Stimulated activated CD4-positive, alpha-beta T cell treated with anti-CD3 and anti-CD28 coated beads, Interleukin-15, amount 100 ng/mL, for 24 hours (primary cell): ENCODE measurements around the gene PEX11B.

Experiments
- DNase-seq: peaks from one replicate; pipeline ENCODE4 v3.0.0-alpha.2; 2020

The PEX11B gene

DNA sequence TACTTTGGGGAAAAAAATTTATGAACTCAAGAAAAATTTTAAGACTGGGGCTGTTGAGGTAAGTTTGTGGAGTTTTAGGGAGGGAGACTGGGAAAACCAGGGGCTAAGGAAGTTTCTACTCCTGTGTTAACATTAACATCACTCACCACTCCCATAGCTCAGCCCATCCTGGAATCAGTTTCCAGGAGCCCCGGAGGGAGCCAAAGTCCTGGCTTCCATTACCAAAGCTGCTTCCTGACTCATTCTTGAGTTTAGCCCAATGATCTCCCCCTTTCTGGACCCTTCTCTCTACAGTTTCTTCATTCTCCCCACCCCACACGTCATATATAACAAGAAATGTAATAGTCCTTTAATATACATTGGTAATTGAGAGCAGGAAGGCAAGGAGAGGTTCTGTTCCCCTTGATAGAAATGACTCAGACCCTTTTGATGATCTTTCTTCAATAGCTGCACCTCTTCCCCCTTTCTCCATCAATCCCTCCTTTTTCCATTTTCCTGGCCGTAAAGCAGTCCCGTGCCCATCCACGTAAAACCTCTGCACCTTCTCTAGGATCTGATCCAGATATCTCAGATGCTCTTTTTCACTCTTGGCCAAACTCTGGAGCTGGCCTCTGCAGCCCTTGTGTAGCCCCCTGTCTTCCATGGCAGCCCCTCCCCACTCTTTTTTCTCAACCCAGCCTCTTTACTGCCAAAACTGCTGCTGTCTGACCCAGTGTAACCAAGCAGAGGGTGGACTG is 55.1 kb downstream of the PEX11B start:
- DNase-seq = no peak
